Stomach (tissue), 9 donors: ENCODE results near the gene PLEK2. TPM values are rescaled to one million over a fixed set of nuclear protein-coding genes. Genes with fewer than 3 reads are reported as not detected.

Source experiments
- DNase-seq, 2 donors: peaks; one replicate each; pipeline versions ENCODE4 v3.0.0 to v3.0.0-alpha.2; 2013 to 2019
- H3K27ac ChIP-seq, 5 donors: fragments of 200-600 bp in 4 of 5; sonication (generic) in 4 of 5; one replicate each; pipeline ENCODE4 v1.5.1; 2013 to 2019; ENCODE audit warnings: mild to moderate bottlenecking in 1 of 5, moderate library complexity in 1 of 5
- H3K27me3 ChIP-seq, 3 donors: fragments of 200-600 bp; sonication (generic); one replicate each; pipeline ENCODE4 v1.5.1; 2017 to 2019; ENCODE audit warnings: mixed run types in 1 of 3
- H3K36me3 ChIP-seq, 4 donors: fragments of 200-600 bp; sonication (generic); 1 replicate in 3 of 4; 2 replicates in 1 of 4; pipeline ENCODE4 v1.5.1; 2016 to 2019
- H3K4me1 ChIP-seq, 4 donors: fragments of 200-600 bp; sonication (generic); one replicate each; pipeline ENCODE4 v1.5.1; 2016 to 2019
- H3K4me3 ChIP-seq, 4 donors: fragments of 200-600 bp; sonication (generic) in 3 of 4; one replicate each; pipeline ENCODE4 v1.5.1; 2016 to 2019; ENCODE audit warnings: mild to moderate bottlenecking in 1 of 4
- H3K9me3 ChIP-seq, 4 donors: fragments of 200-600 bp; sonication (generic); one replicate each; pipeline ENCODE4 v1.5.1; 2016 to 2019
- CTCF ChIP-seq, 7 experiments: fragments of 450-650 bp in 4 of 7; fragments of 200-600 bp in 3 of 7; sonication (generic) in 3 of 7; IDR thresholded peaks; one replicate each; pipeline ENCODE4 v1.5.1; 2016 to 2019; ENCODE audit warnings: antibody characterized with exemption in 7 of 7, control low read depth in 2 of 7, mild to moderate bottlenecking in 1 of 7
- EP300 ChIP-seq: sonication (generic); formaldehyde crosslinking; IDR thresholded peaks from one replicate; pipeline ENCODE4 v1.6.1; 2017; ENCODE audit warnings: antibody characterized with exemption
- POLR2A ChIP-seq, 4 donors: fragments of 450-650 bp; IDR thresholded peaks; one replicate each; pipeline ENCODE4 v1.6.1; 2016; ENCODE audit warnings: antibody characterized with exemption in 4 of 4, control low read depth in 2 of 4, mild to moderate bottlenecking in 1 of 4, moderate library complexity in 1 of 4
- POLR2AphosphoS5 ChIP-seq, 3 donors: sonication (generic); formaldehyde crosslinking; IDR thresholded peaks; one replicate each; pipeline ENCODE4 v1.6.1; 2016; ENCODE audit warnings: antibody characterized with exemption in 3 of 3
- WGBS, 5 donors: extraction: QIAGEN DNeasy Blood & Tissue Kit in 3 of 5; methylation state at CpG; one replicate each; pipeline versions ENCODE4 v1.1.5 to v1.1.7; 2013 to 2018; 5-methylcytosine and 5-hydroxymethylcytosine counted together
- intact Hi-C: fragments of 100-400 bp; cut with DNase I; formaldehyde crosslinking; loops from one replicate; pipeline ENCODE4 v1.15.1; 2023; ENCODE audit warnings: low total_unique reads
- polyA plus RNA-seq, 3 donors: library from polyadenylated mRNA; stranded (reverse); fragments of 200-250 nt; gene quantifications; one replicate each; pipeline ENCODE4 v1.2.3, GENCODE V29; 2013
- total RNA-seq, 5 donors: library from RNA; depleted of rRNA; stranded (reverse); fragments of >200 nt; gene quantifications; one replicate each; pipeline versions ENCODE4 v1.1.0 to v1.2.3, GENCODE V29; 2014 to 2016
- donor health status: healthy with polysubstance abuse.
- donor health status: Bipolar disorder and iron deficiency.
- donor health status: healthy.

PLEK2 gene
- total and polyA plus RNA-seq, 8 donors, result 6.5 to 203 (median 20.0) TPM; not detected in 1

GRCh38 chr14:67392123-67392522 is 19.8 kb downstream of the PLEK2 start:
- Histone ChIP-seq H3K4me3 (no peak overlapping the region), H3K36me3 (peaks cover 0 to 30% (median 20%) of the 10 kb centered on the region in 4 donors), H3K27me3 (no peaks in the 10 kb centered on the region), H3K27ac (no peak overlapping the region), H3K9me3 (no peaks in the 10 kb centered on the region), H3K4me1 (no peaks in the 10 kb centered on the region)
- WGBS, 5 donors, result 54 to 83% (median 75%) methylated on average over 3 of the region's 3 CpGs
- TF ChIP-seq POLR2AphosphoS5 (IDR thresholded peaks at IDR 0.05), result no peak
- intact Hi-C loops, result no loop called here
- no peak for DNase-seq

GRCh38 chr14:67391268-67391667 is 20.7 kb downstream of the PLEK2 start:
- no peak overlapping the region for H3K4me3 ChIP-seq
- H3K27me3 ChIP-seq, result no peaks in the 10 kb centered on the region
- intact Hi-C loops, result no loop called here
- 60 to 87% (median 75%) methylated on average over 6 of the region's 6 CpGs for WGBS, 5 donors
- H3K36me3 ChIP-seq, result peaks cover 0 to 38% (median 27%) of the 10 kb centered on the region in 4 donors
- no peaks in the 10 kb centered on the region for H3K9me3 ChIP-seq
- H3K4me1 ChIP-seq, result peaks cover 0 to 2% (median under 1%) of the 10 kb centered on the region in 4 donors
- TF ChIP-seq EP300, result no peak
- no peak for TF ChIP-seq POLR2AphosphoS5 (IDR thresholded peaks at IDR 0.05)
- no peak for TF ChIP-seq CTCF (IDR thresholded peaks at IDR 0.05)
- no peak for TF ChIP-seq POLR2A (IDR thresholded peaks at IDR 0.05)
- H3K27ac ChIP-seq, result no peak overlapping the region
- DNase-seq, result no peak

- 80 to 100% (median 87%) methylated on average over 1 of the region's 1 CpG for WGBS, 5 donors
- H3K4me3 ChIP-seq, result no peak overlapping the region
- H3K9me3 ChIP-seq, result no peaks in the 10 kb centered on the region
- no peaks in the 10 kb centered on the region for H3K27me3 ChIP-seq
- no peak for DNase-seq
- peaks cover 6 to 51% (median 34%) of the 10 kb centered on the region in 4 donors for H3K36me3 ChIP-seq
- intact Hi-C loops, result no loop called here
- no peak overlapping the region for H3K27ac ChIP-seq
- peaks cover 0 to 13% (median 4%) of the 10 kb centered on the region in 4 donors for H3K4me1 ChIP-seq
- no peak for TF ChIP-seq CTCF (IDR thresholded peaks at IDR 0.05)
- no peak for TF ChIP-seq POLR2AphosphoS5 (IDR thresholded peaks at IDR 0.05)
- no peak for TF ChIP-seq EP300
- no peak for TF ChIP-seq POLR2A (IDR thresholded peaks at IDR 0.05)
These were observed 22.0 kb downstream of the PLEK2 start for GRCh38 chr14:67389811-67390534.

GRCh38 chr14:67389275-67389674 is 22.7 kb downstream of the PLEK2 start:
- no peak for DNase-seq
- H3K9me3 ChIP-seq, result no peaks in the 10 kb centered on the region
- TF ChIP-seq CTCF (IDR thresholded peaks at IDR 0.05) (no peak), POLR2A (IDR thresholded peaks at IDR 0.05) (no peak), EP300 (no peak), POLR2AphosphoS5 (IDR thresholded peaks at IDR 0.05) (no peak)
- no peak overlapping the region for H3K4me3 ChIP-seq
- 72 to 91% (median 83%) methylated on average over 3 of the region's 3 CpGs for WGBS, 5 donors
- intact Hi-C loops, result no loop called here
- peaks cover 12 to 56% (median 40%) of the 10 kb centered on the region in 4 donors for H3K36me3 ChIP-seq
- no peak overlapping the region for H3K27ac ChIP-seq
- peaks cover 0 to 15% (median 4%) of the 10 kb centered on the region in 4 donors for H3K4me1 ChIP-seq
- H3K27me3 ChIP-seq, result no peaks in the 10 kb centered on the region

- Histone ChIP-seq H3K27ac (no peak overlapping the region), H3K9me3 (no peaks in the 10 kb centered on the region), H3K4me3 (no peak overlapping the region), H3K27me3 (no peaks in the 10 kb centered on the region), H3K36me3 (peaks cover 31 to 66% (median 58%) of the 10 kb centered on the region in 4 donors), H3K4me1 (peaks cover 0 to 15% (median 4%) of the 10 kb centered on the region in 4 donors)
- no peak for DNase-seq
- intact Hi-C loops, result no loop called here
- 87 to 93% (median 89%) methylated on average over 2 of the region's 2 CpGs for WGBS, 5 donors
- TF ChIP-seq POLR2A (IDR thresholded peaks at IDR 0.05) (no peak), CTCF (IDR thresholded peaks at IDR 0.05) (no peak), POLR2AphosphoS5 (IDR thresholded peaks at IDR 0.05) (no peak), EP300 (no peak)
These were observed 24.8 kb downstream of the PLEK2 start for GRCh38 chr14:67387195-67387594.
